Activated naive CD8-positive, alpha-beta T cell treated with anti-CD3 and anti-CD28 coated beads for 36 hours (primary cell): ENCODE measurements around the gene ELP4. TPM values are rescaled to one million over a fixed set of nuclear protein-coding genes. Genes with fewer than 3 reads are reported as not detected.
"Not testable (repeated sequence)": the region's sequence is repeated elsewhere in the genome, so short reads cannot be mapped to it uniquely, and the experiment has no call there.

Source experiments
- DNase-seq: peaks from one replicate; pipeline ENCODE4 v3.0.0; 2021
- H3K27ac Mint-ChIP-seq: one replicate; pipeline ENCODE4 v1.8.0; 2022; ENCODE audit warnings: mild to moderate bottlenecking, moderate library complexity, mixed read lengths
- H3K27me3 Mint-ChIP-seq: one replicate; pipeline ENCODE4 v1.8.0; 2022; ENCODE audit warnings: mild to moderate bottlenecking, mixed read lengths
- H3K36me3 Mint-ChIP-seq: one replicate; pipeline ENCODE4 v1.8.0; 2021; ENCODE audit warnings: mild to moderate bottlenecking, mixed read lengths
- H3K4me1 Mint-ChIP-seq: one replicate; pipeline ENCODE4 v1.8.0; 2021; ENCODE audit warnings: mixed read lengths
- H3K4me3 Mint-ChIP-seq: one replicate; pipeline ENCODE4 v1.8.0; 2022; ENCODE audit warnings: mild to moderate bottlenecking, moderate library complexity, mixed read lengths
- H3K9me3 Mint-ChIP-seq: one replicate; pipeline ENCODE4 v1.8.0; 2022; ENCODE audit warnings: mixed read lengths
- total RNA-seq, 2 experiments: library from RNA; stranded (reverse); gene quantifications; one replicate each; pipeline ENCODE4 v1.2.3, GENCODE V29; 2021

The ELP4 gene
- total RNA-seq, 2 experiments from 2014 or later = 17.6 to 17.8 TPM

- DNase-seq = no peak
- Mint-ChIP-seq H3K27me3 (no peaks in the 10 kb centered on the region), H3K27ac (no peak overlapping the region), H3K4me1 (peaks cover 1% of the 10 kb centered on the region), H3K36me3 (peaks cover 2% of the 10 kb centered on the region), H3K4me3 (no peak overlapping the region), H3K9me3 (no peaks in the 10 kb centered on the region)
Observed at GRCh38 chr11:31646216-31646615, 136.6 kb downstream of the ELP4 start.

- no peak for DNase-seq
- H3K4me1 Mint-ChIP-seq = peaks cover 9% of the 10 kb centered on the region
- no peaks in the 10 kb centered on the region for H3K9me3 Mint-ChIP-seq
- H3K4me3 Mint-ChIP-seq = no peak overlapping the region
- H3K27ac Mint-ChIP-seq = no peak overlapping the region
- no peaks in the 10 kb centered on the region for H3K27me3 Mint-ChIP-seq
- H3K36me3 Mint-ChIP-seq = peaks cover 8% of the 10 kb centered on the region
Observed at GRCh38 chr11:31649129-31649966, 139.8 kb downstream of the ELP4 start.

- H3K4me1 Mint-ChIP-seq = peaks cover 9% of the 10 kb centered on the region
- peaks cover 8% of the 10 kb centered on the region for H3K36me3 Mint-ChIP-seq
Observed at GRCh38 chr11:31651208-31651607, 141.6 kb downstream of the ELP4 start.

GRCh38 chr11:31651822-31652221 lies 142.3 kb downstream of the ELP4 start:
- Mint-ChIP-seq H3K27ac (no peak overlapping the region), H3K27me3 (no peaks in the 10 kb centered on the region), H3K4me3 (no peak overlapping the region), H3K9me3 (no peaks in the 10 kb centered on the region), H3K4me1 (peaks cover 9% of the 10 kb centered on the region), H3K36me3 (peaks cover 8% of the 10 kb centered on the region)
- no peak for DNase-seq

More at GRCh38 chr11:31651208-31651607, 141.6 kb downstream of the ELP4 start:
- no peak overlapping the region for H3K27ac Mint-ChIP-seq
- DNase-seq = no peak
- H3K4me3 Mint-ChIP-seq = no peak overlapping the region
- no peaks in the 10 kb centered on the region for H3K27me3 Mint-ChIP-seq
- no peaks in the 10 kb centered on the region for H3K9me3 Mint-ChIP-seq

GRCh38 chr11:31652528-31652927 lies 143.0 kb downstream of the ELP4 start:
- H3K36me3 Mint-ChIP-seq = peaks cover 8% of the 10 kb centered on the region
- H3K27ac Mint-ChIP-seq = no peak overlapping the region

GRCh38 chr11:31655483-31655882 lies 145.9 kb downstream of the ELP4 start:
- DNase-seq = no peak
- Mint-ChIP-seq H3K4me3 (no peak overlapping the region), H3K27ac (no peak overlapping the region), H3K36me3 (peaks cover 7% of the 10 kb centered on the region), H3K9me3 (no peaks in the 10 kb centered on the region), H3K27me3 (no peaks in the 10 kb centered on the region), H3K4me1 (peaks cover 9% of the 10 kb centered on the region)

More at GRCh38 chr11:31652528-31652927, 143.0 kb downstream of the ELP4 start:
- Mint-ChIP-seq H3K27me3 (no peaks in the 10 kb centered on the region), H3K4me3 (no peak overlapping the region), H3K4me1 (peaks cover 9% of the 10 kb centered on the region), H3K9me3 (no peaks in the 10 kb centered on the region)
- DNase-seq = no peak

- no peak overlapping the region for H3K27ac Mint-ChIP-seq
- peaks cover 9% of the 10 kb centered on the region for H3K4me1 Mint-ChIP-seq
- no peak overlapping the region for H3K4me3 Mint-ChIP-seq
- H3K27me3 Mint-ChIP-seq = no peaks in the 10 kb centered on the region
- DNase-seq = no peak
- H3K9me3 Mint-ChIP-seq = no peaks in the 10 kb centered on the region
- H3K36me3 Mint-ChIP-seq = peaks cover 6% of the 10 kb centered on the region
Observed at GRCh38 chr11:31656051-31656450, 146.5 kb downstream of the ELP4 start.

- Mint-ChIP-seq H3K27ac (no peak overlapping the region), H3K27me3 (no peaks in the 10 kb centered on the region), H3K36me3 (peaks cover 1% of the 10 kb centered on the region), H3K4me3 (no peak overlapping the region), H3K4me1 (peaks cover 3% of the 10 kb centered on the region), H3K9me3 (no peaks in the 10 kb centered on the region)
- no peak for DNase-seq
Observed at GRCh38 chr11:31657091-31657490, 147.5 kb downstream of the ELP4 start.

- no peaks in the 10 kb centered on the region for H3K27me3 Mint-ChIP-seq
- H3K27ac Mint-ChIP-seq = no peak overlapping the region
- no peaks in the 10 kb centered on the region for H3K4me1 Mint-ChIP-seq
- no peaks in the 10 kb centered on the region for H3K36me3 Mint-ChIP-seq
- no peaks in the 10 kb centered on the region for H3K9me3 Mint-ChIP-seq
- no peak for DNase-seq
- no peak overlapping the region for H3K4me3 Mint-ChIP-seq
Observed at GRCh38 chr11:31664129-31664528, 154.6 kb downstream of the ELP4 start.

- H3K4me1 Mint-ChIP-seq = no peaks in the 10 kb centered on the region
- no peak overlapping the region for H3K4me3 Mint-ChIP-seq
- H3K36me3 Mint-ChIP-seq = peaks cover 1% of the 10 kb centered on the region
- no peaks in the 10 kb centered on the region for H3K27me3 Mint-ChIP-seq
- DNase-seq = no peak
- H3K9me3 Mint-ChIP-seq = no peaks in the 10 kb centered on the region
- no peak overlapping the region for H3K27ac Mint-ChIP-seq
Observed at GRCh38 chr11:31664954-31665353, 155.4 kb downstream of the ELP4 start.

GRCh38 chr11:31671681-31672080 lies 162.1 kb downstream of the ELP4 start:
- Mint-ChIP-seq H3K4me3 (no peak overlapping the region), H3K36me3 (peaks cover 11% of the 10 kb centered on the region), H3K27me3 (no peaks in the 10 kb centered on the region), H3K9me3 (no peaks in the 10 kb centered on the region), H3K4me1 (no peaks in the 10 kb centered on the region), H3K27ac (no peak overlapping the region)
- DNase-seq = no peak

- H3K27ac Mint-ChIP-seq, H3K4me3 Mint-ChIP-seq, DNase-seq, H3K27me3 Mint-ChIP-seq, H3K4me1 Mint-ChIP-seq, H3K9me3 Mint-ChIP-seq: not testable (repeated sequence)
- H3K36me3 Mint-ChIP-seq = peaks cover 17% of the 10 kb centered on the region
Observed at GRCh38 chr11:31673108-31673507, 163.5 kb downstream of the ELP4 start.

GRCh38 chr11:31676280-31676982 lies 166.9 kb downstream of the ELP4 start:
- Mint-ChIP-seq H3K9me3 (peaks cover 3% of the 10 kb centered on the region), H3K27me3 (no peaks in the 10 kb centered on the region), H3K4me3 (no peak overlapping the region), H3K27ac (no peak overlapping the region), H3K36me3 (peaks cover 24% of the 10 kb centered on the region), H3K4me1 (peaks cover 2% of the 10 kb centered on the region)
- DNase-seq = no peak

- Mint-ChIP-seq H3K9me3 (peaks cover 3% of the 10 kb centered on the region), H3K4me3 (no peak overlapping the region), H3K36me3 (peaks cover 20% of the 10 kb centered on the region), H3K27ac (no peak overlapping the region), H3K27me3 (no peaks in the 10 kb centered on the region), H3K4me1 (peaks cover 2% of the 10 kb centered on the region)
- no peak for DNase-seq
Observed at GRCh38 chr11:31680770-31681169, 171.2 kb downstream of the ELP4 start.

- Mint-ChIP-seq H3K4me1 (peaks cover 15% of the 10 kb centered on the region), H3K27ac (no peak overlapping the region), H3K9me3 (no peaks in the 10 kb centered on the region), H3K36me3 (no peaks in the 10 kb centered on the region), H3K4me3 (no peak overlapping the region), H3K27me3 (no peaks in the 10 kb centered on the region)
- no peak for DNase-seq
Observed at GRCh38 chr11:31687256-31687655, 177.7 kb downstream of the ELP4 start.
